HFF-Myc (cell line): ENCODE measurements around the gene NRROS.

Source experiments
- DNase-seq: peaks from one replicate; pipeline ENCODE4 v3.0.0-alpha.2; 2011; ENCODE audit warnings: low read depth; ENCODE audit errors: extremely low read depth
- H3K4me3 ChIP-seq: replicated peaks from 2 replicates; pipeline ENCODE4 v1.5.1; 2011; ENCODE audit warnings: low read depth, mild to moderate bottlenecking, control low read depth, low read length
- CTCF ChIP-seq: IDR thresholded peaks from 2 replicates; pipeline ENCODE4 v1.5.1; 2012; ENCODE audit warnings: mild to moderate bottlenecking, low read depth, low read length, control low read depth; ENCODE audit errors: missing control alignments

Gene NRROS

GRCh38 chr3:196662711-196663571 is 23.4 kb downstream of the NRROS start:
- no peak overlapping the region for H3K4me3 ChIP-seq
- TF ChIP-seq CTCF = no peak
- no peak for DNase-seq

- peak; percentile 31 for DNase-seq
- H3K4me3 ChIP-seq = no peak overlapping the region
- no peak for TF ChIP-seq CTCF
These were observed 26.7 kb downstream of the NRROS start for GRCh38 chr3:196666001-196666867.

- no peak for DNase-seq
- H3K4me3 ChIP-seq = no peak overlapping the region
- no peak for TF ChIP-seq CTCF
These were observed 27.7 kb downstream of the NRROS start for GRCh38 chr3:196667056-196667825.

- no peak for TF ChIP-seq CTCF
- DNase-seq = no peak
- H3K4me3 ChIP-seq = no peak overlapping the region
These were observed 30.8 kb downstream of the NRROS start for GRCh38 chr3:196670339-196670738.

DNA sequence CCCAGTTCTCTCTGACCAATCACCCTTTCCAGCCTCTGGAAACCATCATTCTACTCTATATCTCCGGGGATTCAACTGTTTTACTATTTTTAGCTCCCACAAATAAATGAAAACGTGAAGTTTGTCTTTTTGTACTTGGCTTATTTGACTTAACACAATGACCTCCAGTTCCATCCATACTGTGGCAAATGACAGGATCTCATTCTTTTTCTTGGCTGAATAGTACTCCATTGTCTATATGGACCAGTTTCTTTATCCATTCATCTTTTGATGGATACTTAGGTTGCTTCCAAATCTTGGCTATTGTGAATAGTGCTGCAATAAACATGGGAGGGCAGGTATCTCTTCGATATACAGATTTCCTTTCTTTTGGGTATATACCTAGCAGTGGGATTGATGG is 34.1 kb downstream of the NRROS start:
- H3K4me3 ChIP-seq = no peak overlapping the region
- DNase-seq = no peak
- TF ChIP-seq CTCF = no peak

DNA sequence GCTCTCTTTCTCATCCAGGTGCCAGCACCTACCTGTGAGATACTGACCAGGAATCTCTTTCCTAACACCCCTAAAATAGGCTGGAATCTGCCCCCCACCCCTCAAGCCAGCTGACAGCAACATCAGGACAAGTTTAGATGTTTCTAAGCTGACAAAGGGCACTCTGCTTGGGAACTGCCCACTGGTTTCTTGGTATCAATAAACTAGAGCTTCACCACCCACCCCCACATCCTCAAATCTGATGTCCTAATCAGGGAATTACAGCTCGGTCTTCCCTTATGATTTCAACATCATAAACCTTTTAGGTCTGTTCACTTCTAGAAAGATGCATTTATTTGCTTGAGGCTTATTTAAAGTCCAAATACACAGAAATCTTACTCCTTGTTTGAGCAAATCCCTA is 37.9 kb downstream of the NRROS start:
- DNase-seq = no peak
- no peak overlapping the region for H3K4me3 ChIP-seq
- no peak for TF ChIP-seq CTCF
